ENCODE data around the gene PRKCA. TPM values are rescaled to one million over a fixed set of nuclear protein-coding genes. Genes with fewer than 3 reads are reported as not detected.

Gene PRKCA
- total RNA-seq, 1 donor from 2014 or later, result 80.1 TPM

GRCh38 chr17:66654764-66655163 is 352.4 kb downstream of the PRKCA start:
- peaks cover 10% of the 10 kb centered on the region for H3K36me3 Mint-ChIP-seq (ENCODE audit: unreplicated experiment)
- H3K9me3 Mint-ChIP-seq (ENCODE audit: unreplicated experiment), result no peaks in the 10 kb centered on the region
- TF ChIP-seq, protein P1, sequence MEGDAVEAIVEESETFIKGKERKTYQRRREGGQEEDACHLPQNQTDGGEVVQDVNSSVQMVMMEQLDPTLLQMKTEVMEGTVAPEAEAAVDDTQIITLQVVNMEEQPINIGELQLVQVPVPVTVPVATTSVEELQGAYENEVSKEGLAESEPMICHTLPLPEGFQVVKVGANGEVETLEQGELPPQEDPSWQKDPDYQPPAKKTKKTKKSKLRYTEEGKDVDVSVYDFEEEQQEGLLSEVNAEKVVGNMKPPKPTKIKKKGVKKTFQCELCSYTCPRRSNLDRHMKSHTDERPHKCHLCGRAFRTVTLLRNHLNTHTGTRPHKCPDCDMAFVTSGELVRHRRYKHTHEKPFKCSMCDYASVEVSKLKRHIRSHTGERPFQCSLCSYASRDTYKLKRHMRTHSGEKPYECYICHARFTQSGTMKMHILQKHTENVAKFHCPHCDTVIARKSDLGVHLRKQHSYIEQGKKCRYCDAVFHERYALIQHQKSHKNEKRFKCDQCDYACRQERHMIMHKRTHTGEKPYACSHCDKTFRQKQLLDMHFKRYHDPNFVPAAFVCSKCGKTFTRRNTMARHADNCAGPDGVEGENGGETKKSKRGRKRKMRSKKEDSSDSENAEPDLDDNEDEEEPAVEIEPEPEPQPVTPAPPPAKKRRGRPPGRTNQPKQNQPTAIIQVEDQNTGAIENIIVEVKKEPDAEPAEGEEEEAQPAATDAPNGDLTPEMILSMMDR (IDR thresholded peaks at IDR 0.05), result no peak
- peaks cover 11% of the 10 kb centered on the region for H3K4me1 Mint-ChIP-seq (ENCODE audit: unreplicated experiment)
- H3K27ac Mint-ChIP-seq (ENCODE audit: unreplicated experiment), result peak overlapping the region; percentile 47
- no peak overlapping the region for H3K4me3 Mint-ChIP-seq (ENCODE audit: unreplicated experiment)
- no peaks in the 10 kb centered on the region for H3K27me3 Mint-ChIP-seq (ENCODE audit: unreplicated experiment)
- DNase-seq (ENCODE audit: extremely low spot score, unreplicated experiment), result no peak

GRCh38 chr17:66655461-66655860 is 353.0 kb downstream of the PRKCA start:
- Mint-ChIP-seq H3K27me3 (ENCODE audit: unreplicated experiment) (no peaks in the 10 kb centered on the region), H3K9me3 (ENCODE audit: unreplicated experiment) (no peaks in the 10 kb centered on the region), H3K36me3 (ENCODE audit: unreplicated experiment) (peaks cover 12% of the 10 kb centered on the region), H3K4me1 (ENCODE audit: unreplicated experiment) (peaks cover 11% of the 10 kb centered on the region), H3K4me3 (ENCODE audit: unreplicated experiment) (no peak overlapping the region), H3K27ac (ENCODE audit: unreplicated experiment) (peak overlapping the region; percentile 43)
- DNase-seq (ENCODE audit: extremely low spot score, unreplicated experiment), result no peak
- TF ChIP-seq, protein P1 (IDR thresholded peaks at IDR 0.05), result no peak

DNA sequence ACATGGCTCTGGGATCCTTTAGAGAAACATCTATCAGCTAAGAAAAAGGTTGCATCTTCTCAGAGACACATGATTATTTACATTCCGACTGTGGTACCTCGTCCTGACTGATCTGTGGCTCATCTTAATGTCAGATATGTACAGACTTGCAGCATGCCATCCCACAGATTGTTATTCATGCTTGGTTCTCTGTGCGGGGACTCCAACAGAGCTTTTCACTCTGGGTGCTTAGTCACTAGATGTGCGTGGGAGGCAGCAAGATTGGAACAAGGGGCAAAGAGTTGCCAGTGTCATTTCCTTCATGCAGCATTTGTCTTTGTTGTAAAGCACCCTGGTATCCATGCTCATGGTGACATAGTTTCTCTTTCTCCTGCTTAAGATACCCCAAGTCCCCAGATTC is 353.4 kb downstream of the PRKCA start:
- Mint-ChIP-seq H3K36me3 (ENCODE audit: unreplicated experiment) (peaks cover 12% of the 10 kb centered on the region), H3K27me3 (ENCODE audit: unreplicated experiment) (no peaks in the 10 kb centered on the region), H3K27ac (ENCODE audit: unreplicated experiment) (no peak overlapping the region), H3K4me1 (ENCODE audit: unreplicated experiment) (peaks cover 11% of the 10 kb centered on the region), H3K4me3 (ENCODE audit: unreplicated experiment) (no peak overlapping the region), H3K9me3 (ENCODE audit: unreplicated experiment) (no peaks in the 10 kb centered on the region)
- no peak for DNase-seq (ENCODE audit: extremely low spot score, unreplicated experiment)
- TF ChIP-seq, protein P1 (IDR thresholded peaks at IDR 0.05), result no peak

GRCh38 chr17:66661411-66662256 is 359.2 kb downstream of the PRKCA start:
- no peak for DNase-seq (ENCODE audit: extremely low spot score, unreplicated experiment)
- TF ChIP-seq, protein P1 (IDR thresholded peaks at IDR 0.05), result no peak
- Mint-ChIP-seq H3K27me3 (ENCODE audit: unreplicated experiment) (no peaks in the 10 kb centered on the region), H3K36me3 (ENCODE audit: unreplicated experiment) (peaks cover 13% of the 10 kb centered on the region), H3K4me3 (ENCODE audit: unreplicated experiment) (no peak overlapping the region), H3K9me3 (ENCODE audit: unreplicated experiment) (no peaks in the 10 kb centered on the region), H3K27ac (ENCODE audit: unreplicated experiment) (no peak overlapping the region), H3K4me1 (ENCODE audit: unreplicated experiment) (no peaks in the 10 kb centered on the region)

GRCh38 chr17:66662496-66662895 is 360.1 kb downstream of the PRKCA start:
- no peaks in the 10 kb centered on the region for H3K4me1 Mint-ChIP-seq (ENCODE audit: unreplicated experiment)
- H3K27me3 Mint-ChIP-seq (ENCODE audit: unreplicated experiment), result no peaks in the 10 kb centered on the region
- no peak overlapping the region for H3K27ac Mint-ChIP-seq (ENCODE audit: unreplicated experiment)
- TF ChIP-seq, protein P1 (IDR thresholded peaks at IDR 0.05), result no peak
- H3K9me3 Mint-ChIP-seq (ENCODE audit: unreplicated experiment), result no peaks in the 10 kb centered on the region
- H3K4me3 Mint-ChIP-seq (ENCODE audit: unreplicated experiment), result no peak overlapping the region
- no peak for DNase-seq (ENCODE audit: extremely low spot score, unreplicated experiment)
- peaks cover 13% of the 10 kb centered on the region for H3K36me3 Mint-ChIP-seq (ENCODE audit: unreplicated experiment)

Measured in osteocyte (in vitro differentiated cells).